ENCODE measurements around the gene HK2.
"Not testable (repeated sequence)": the region's sequence is repeated elsewhere in the genome, so short reads cannot be mapped to it uniquely, and the experiment has no call there.

HK2 gene

DNA sequence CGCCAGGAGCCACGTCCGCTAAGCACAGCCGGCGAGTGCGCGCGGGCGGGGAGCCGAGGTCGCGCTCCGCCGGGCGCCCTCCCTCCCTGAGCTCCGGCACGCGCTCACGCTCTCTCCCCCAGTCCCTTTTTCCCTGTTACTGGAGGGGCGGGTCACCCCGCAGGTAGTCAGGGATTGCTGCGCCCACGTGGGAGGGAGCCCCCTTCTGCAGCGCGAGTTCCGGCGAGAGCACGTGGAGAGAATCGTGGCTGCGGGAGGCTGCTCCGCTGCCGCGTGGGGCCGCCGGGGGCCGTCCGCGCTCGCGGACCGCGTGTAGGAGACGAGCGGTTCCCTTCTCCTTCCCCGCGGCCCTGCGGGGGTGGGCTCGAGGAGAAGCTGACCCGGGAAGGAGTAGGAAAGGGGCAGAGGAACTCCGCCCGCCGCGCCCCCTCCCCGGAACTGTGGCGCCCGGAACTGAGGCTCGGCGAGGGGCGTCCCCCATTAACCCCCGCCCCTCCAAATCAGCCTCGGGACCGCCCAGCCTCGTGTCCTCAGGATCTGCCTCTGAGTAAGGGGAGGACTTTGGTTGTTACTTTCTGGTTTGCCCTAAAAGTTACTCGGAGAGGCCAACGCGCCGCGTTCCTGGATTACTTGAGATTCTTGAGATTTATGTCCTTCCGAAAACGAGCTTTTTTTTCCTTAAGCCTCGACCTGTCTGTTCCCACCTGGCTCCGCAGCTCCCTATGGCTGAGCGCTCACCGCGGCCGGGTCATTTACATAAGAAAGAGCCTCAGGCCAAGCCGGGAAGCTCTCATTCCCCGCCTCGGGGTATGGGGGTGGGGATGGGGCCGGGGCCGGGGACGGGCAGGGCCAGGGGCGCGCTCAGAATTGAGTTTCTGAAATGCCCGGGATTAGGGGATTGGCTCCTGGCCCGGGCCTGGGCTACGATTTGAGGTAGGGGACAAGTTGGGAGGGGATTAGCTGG, 1.1 kb downstream of the HK2 start:
- DNase-seq (ENCODE audit: low read depth): no peak

DNA sequence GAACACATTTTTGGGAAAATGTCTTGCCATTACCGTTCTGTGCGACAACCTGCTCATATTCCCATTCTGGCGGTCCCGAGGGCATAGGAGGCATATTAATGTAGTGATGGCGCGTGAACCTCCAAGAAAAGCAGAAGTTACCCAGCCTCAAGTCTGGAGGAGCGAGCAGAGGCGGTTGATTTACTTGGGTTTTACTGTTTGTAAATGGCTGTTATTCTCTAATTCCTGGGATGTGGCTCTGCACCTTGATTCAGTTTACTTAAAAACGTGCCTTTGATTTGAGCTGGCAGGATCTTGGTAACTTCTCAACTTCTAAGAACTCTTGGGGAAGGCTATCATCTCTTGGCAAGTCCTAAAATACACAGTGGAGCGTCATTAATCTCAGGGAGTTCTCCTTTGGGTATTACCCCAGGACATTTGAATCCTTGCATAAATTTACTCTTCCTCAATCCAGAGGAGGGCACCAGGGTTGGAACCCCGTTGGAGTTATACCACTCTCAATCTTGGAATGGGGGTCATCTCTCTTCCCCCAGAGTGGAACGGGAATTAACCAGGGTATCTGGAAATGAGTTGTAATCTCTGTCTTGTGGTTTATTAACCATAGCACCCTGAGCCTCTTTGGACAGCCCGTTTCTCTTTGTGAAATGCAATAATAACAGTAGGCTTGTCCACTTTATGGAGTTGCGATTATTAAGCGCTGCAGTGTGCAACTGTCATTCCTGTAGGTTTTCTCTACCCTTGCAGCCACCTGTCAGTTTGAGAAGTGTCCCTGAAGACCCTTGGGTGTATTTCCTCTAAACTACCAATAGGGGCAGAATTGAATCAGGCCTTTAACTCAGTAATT, 2.1 kb downstream of the HK2 start:
- no peak for DNase-seq (ENCODE audit: low read depth)

DNA sequence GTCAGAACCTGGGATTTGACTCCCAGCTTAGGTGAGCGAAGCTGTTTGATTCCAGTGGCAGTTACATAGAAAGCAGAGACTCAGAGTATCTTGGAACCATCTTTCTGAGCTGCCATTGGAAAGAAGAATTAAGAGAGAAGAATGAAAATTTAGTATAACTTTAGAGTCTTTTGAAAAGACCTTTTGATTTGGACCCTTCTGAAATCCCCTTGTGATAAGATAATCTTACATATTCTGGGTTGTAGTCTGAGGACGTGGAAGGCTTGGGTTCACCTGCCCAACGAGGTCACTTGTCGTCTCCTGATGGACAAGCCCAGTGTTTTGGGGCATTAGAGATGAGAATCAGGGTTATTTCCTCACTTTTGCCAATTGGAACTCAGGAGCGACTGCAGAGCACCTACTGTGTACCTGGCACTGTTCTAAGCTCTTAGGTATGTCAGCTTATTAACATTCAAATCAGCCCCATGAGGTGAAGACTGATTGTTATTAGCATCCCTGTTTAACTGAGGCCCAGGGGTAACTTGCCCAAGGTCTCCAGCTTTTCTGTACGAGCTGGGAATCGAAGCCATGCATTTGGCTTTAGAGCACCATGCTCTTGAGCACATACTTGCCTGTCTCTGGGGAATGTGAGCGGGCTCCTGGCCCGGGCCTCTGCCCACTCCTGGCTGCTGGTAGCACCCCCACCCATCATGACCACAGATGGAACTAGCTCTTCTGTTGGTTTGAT, 2.9 kb downstream of the HK2 start:
- no peak for DNase-seq (ENCODE audit: low read depth)

DNA sequence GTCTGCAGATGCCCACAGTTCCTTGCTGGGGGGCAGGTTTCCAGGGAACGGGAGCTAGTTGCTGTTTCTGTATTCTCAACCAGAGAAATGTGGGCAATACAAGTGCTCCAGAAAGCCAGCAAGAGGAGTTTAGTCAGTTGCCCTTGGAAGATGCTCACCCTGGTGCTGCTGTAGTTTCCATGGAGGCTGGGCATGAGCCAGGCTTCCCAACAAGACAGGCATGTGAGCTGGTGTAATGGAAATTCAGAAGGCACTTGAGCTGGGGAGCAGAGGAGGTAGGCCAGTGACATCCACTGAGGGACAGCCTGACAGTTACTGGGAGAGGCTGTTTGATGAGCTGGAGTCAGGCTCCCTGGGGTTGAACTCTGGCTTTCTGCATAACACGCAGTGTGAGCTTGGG, 7.7 kb downstream of the HK2 start:
- no peak for DNase-seq (ENCODE audit: low read depth)

DNA sequence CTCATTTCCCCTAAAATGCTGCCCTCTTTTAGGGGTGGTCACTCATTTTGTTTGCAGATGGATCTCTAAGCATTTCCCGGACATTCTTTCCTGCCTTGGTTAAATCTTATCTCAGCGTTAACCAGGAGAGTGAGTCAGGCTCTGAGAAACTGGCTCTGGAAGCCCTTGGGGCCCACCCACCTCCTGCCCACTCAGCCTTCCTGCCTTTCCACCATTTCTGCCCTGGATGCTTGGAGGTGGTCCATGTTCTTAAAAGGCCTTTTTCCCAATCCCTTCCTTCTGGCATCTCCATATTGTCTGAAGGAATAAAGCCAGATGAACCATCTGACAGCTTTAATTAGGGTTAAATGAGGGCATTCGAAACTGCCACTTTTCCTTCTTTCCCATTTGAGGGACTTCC, 9.5 kb downstream of the HK2 start:
- DNase-seq (ENCODE audit: low read depth): no peak

DNA sequence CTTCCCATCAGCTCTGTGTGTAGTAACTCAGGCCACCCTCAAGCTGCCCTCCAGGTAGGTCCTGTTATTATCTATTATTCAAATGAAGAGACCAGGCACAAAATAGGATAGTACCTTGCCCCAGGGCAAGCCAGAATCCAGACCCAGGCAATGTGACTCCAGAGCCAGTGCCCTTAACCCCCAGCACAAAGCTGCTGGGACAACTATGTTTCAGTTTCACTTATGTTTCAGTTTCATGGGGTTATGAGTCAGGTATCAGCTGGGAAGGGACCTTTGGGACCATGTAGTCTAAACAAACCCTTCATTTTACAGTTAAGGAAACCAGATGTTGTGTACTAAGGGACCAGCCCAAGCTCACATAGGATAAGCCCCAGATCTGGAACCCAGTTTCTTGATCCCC, 10.0 kb downstream of the HK2 start:
- DNase-seq (ENCODE audit: low read depth): no peak

DNA sequence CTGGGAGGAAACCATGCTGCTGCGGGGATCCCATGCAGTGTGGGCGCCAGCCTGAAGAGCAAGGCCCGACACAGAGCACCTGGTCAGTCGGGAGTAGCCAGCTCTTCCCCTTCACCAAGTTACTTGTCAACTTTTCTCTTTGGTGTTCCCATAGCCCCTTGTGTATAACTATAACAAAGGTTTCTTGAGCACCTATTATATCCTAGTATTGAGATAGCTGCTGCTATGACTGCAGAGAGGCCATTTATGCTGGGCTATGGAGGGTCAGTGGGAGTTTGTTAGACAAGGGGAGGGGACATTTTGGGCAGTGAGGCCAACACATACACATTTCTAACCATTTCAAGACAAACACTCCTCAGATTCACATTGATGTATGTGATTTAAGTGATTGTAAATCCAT, 10.8 kb downstream of the HK2 start:
- DNase-seq (ENCODE audit: low read depth): no peak

DNA sequence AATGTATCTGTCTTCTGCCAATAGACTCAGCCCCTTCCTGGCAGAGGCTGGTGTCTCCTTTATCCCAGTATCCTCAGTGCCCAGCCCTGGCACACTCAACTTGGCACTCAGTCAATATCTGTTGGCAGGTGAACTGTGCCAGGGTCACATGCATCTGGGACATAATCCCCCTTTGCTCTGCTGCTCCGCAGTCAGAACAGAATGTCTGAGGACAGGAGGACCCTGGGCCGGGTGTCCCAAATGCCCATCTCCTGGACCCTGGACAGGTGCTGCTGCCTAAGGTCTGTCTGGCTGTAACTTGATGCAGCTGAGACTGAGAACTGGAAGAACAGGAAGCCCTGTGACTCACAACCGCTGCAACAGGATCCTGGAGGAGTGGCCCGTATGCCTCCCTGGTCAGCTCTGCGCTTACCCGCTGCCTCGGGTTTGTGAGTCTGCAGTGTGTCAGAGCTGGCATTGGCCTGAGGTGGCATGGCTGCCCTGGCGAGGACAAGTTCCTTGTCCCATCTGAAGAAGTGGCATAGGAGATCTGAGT, 11.4 kb downstream of the HK2 start:
- DNase-seq (ENCODE audit: low read depth): no peak

DNA sequence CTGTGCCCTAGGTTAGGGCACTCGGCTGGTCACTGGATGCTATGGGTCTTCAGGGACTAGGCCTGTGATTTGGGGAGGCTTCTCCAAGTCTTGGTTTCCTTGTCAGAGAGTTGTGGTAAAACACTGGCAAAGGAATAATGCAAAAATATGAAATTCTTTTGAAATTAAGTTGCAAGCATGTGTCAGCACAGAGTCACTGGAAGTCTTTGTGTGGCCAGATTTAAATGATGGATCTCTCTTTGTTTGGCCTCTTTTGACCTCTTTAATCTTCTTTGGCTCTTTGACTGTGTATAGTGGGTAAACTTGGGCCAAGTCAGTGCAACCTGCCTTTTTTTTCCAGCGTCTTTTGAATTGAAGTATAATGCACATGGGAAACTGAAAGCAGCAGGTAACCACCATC, 12.1 kb downstream of the HK2 start:
- DNase-seq (ENCODE audit: low read depth): no peak

DNA sequence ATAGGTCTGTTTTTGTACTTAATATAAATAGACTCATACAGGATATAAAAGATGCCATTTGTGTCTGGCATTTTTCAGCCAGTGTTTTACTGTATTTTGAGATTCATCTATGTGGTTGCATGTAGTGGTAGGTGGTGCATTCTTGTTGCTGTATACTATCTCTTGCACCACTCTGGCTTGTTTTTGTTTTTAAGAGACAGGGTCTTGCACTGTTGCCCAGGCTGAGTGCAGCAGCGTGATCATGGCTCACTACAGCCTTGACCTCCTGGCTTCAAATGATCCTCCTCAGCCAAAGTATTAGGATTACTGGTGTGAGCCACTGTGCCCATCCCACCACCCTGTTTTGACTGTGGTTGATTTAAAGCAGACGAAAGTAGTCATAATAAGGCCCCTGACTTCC, 12.6 kb downstream of the HK2 start:
- no peak for DNase-seq (ENCODE audit: low read depth)

DNA sequence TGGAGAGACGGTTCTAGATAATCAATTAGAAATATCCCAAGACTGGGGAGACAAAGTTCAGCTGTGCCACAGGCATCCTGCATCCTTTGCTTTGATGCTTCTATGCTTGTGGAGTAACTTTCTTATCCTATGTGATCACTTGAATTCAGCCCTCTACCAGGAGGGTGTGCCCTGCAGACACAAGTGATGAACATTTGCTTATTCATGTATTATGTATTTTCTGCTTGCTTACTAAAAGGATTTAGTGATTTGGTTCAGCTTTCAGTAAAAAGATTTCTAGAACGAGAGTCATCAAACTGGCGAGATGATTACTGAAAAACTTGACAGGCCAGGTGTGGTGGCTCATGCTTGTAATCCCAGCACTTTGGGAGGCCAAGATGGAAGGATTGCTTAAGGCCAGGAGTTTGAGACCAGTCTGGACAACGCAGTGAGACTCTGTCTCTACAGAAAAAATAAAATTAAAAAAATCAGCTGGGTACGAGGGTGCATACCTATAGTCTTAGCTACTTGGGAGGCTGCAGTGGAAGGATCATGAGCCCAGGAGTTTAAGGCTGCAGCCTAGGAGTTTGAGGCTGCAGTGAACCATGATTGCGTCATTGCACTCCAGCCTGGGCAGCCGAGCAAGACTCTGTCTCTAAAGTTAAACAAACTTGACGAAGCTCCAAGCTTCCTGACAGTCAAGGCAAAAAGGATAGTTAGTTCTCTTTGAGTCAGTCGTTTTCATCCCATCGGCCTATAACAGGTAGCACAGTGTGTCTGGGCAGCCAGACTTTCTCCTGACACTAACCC, 13.3 kb downstream of the HK2 start:
- DNase-seq (ENCODE audit: low read depth): no peak

DNA sequence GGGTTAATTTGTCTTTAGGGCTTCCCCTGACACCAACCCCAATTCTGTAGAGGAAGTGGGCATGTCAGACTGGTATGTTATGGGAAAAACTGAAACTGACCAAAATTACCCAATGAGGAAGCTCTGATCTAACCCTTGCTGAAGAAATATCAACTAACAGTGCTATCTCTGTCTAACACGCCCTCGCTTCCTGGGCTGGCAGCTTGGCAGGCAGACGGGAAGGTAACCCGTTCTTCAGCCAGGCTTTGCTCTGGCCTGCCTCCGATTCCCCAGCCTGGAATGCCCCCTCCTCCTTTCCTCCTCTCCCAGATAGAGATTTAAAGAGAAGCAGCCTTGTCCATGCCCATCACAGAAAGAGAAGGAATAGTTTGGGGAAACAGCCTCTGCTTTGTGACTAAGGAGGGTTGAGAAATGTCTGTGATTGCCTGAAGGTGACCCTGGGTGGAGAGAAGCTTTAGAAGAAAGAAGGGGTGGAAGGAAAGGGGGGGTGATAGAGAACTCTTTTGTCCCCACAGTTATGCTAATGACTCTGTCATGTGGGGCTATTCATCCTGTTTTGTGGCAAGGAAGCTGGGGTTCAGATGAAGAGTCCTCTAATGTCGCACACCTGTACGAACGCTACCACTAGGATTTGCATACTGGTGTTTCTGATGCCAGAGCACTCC, 15.4 kb downstream of the HK2 start:
- DNase-seq (ENCODE audit: low read depth): no peak

DNA sequence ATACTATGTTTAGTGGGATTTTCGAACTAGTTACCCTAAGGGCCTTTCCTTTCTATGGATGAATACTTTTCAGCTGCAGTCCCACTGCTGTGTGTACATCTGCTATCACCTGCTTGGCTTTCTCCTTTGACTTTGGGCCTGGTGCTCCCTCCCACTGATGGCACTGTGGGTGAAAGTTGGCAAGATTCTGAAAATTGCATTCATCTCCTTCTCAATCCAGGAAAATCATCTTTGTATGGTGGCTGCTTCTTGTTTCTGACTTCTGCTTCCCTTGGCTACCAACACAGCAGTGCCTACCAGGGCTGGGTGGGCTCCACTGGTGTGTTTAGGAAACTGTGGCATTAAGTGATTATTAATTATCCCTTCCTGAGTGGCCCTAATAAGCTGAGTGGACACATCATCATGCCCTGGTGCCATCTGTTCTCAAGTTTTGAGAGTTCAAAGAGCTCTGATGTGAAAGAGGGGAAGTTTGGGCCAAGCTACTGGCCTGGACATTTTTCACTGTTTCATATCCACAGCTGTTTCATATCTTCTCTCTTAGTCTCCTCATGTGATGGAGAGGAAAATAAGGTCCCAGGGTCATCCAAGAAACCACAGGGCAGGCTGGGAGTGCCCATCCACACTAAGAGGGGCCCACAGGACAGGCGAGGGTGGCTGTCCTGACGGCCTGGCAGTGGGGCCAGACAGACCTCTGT, 16.7 kb downstream of the HK2 start:
- no peak for DNase-seq (ENCODE audit: low read depth)

DNA sequence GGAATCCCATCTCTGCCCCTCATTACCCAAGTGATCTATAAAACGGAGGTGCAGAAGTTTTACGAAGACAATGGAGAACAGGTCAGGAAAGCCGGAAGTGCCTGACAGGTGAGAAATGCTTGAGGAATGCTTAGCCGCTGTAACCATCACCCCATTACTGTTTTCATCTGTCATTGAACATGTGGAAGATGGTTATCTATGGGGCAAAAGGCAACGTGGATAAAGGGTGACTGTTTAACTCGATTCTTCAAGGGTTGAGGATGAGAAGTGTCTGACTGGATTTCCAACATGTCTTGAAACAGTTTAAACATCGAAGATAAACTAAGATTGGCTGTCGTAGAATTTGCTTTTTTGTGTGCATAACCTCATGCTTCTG, 17.3 kb downstream of the HK2 start:
- DNase-seq (ENCODE audit: low read depth): no peak

DNA sequence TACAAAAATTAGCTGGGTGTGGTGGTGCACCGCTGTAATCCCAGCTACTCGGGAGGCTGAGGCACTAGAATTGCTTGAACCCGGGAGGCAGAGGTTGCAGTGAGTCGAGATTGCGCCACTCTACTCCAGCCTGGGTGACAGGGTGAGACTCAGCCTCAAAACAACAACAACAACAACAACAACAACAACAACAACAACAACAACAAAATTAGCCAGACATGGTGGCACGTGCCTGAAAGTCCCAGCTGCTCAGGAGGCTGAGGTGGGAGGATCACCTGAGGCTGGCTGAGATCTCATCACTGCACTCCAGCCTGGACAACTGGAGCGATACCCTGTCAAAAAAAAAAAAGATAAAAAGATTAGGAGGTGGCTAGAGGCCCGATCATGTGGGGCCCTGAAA, 19.4 kb downstream of the HK2 start:
- DNase-seq (ENCODE audit: low read depth): not testable (repeated sequence)

DNA sequence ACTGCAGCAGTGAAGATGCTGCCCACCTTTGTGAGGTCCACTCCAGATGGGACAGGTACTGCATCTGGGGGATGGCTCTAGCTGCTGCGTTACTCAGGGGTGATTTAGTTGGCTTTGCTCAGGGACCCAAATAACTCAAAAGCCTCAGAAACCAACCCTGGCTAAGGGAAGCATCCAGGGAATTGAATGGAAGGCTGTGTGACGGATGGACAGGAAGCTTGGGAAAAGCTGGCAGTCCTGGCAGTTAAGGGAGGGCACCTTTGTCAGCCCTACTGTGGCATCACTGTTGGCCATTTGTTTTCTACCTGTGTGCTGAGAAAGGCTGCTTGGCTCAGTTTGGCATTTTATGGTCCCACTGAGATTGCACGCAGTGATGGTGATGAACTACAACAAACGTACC, 20.5 kb downstream of the HK2 start:
- no peak for DNase-seq (ENCODE audit: low read depth)

DNA sequence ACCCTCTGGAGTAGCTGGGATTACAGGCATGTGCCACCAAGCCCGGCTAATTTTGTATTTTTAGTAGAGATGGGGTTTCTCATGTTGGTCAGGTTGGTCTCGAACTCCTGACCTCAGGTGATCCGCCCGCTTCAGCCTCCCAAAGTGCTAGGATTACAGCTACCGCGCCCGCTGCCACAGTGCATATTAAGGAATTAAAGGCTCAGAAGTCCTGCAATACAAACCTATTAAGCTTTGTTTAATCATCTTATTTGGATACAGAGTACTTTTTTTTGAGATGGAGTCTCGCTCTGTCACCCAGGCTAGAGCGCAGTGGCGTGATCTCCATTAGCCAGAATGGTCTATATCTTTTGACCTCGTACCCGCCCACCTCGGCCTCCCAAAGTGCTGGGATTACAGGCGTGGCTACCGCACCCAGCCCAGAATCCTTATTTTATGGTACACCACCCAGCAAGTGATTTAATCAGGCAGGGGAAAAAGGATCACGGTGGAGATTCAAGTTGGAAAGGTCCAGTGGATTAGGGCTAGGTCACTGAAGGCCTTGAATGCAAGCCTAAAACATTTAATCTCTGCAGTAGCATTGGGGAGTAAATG, 21.3 kb downstream of the HK2 start:
- not testable (repeated sequence) for DNase-seq (ENCODE audit: low read depth)

DNA sequence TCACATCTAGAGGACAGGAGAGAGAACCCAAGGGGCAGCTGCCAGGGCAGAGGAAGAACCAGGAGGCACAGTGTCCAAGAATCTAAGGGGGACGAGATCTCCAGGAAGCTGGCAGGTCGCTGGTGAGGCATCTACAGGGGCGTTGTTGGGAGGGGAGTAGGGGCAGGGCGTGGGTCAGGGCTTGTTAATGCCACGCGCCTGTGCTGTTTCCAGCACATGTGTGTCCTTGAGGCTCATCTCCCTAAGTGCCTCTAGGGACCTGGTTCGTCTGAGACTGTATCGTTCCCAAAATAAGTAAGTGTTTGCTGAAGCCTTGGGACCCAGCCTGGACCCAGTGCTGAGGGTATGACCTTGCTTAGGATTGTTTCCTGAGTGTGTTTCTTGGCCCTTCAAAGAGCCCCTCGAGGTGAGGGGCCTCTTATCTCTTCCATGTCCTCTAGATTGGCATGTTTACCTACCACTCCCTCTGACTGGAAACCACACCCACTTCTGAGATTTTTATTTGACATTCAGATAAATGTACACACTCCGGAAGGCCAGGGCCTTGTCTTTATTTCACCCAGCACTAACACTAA, 22.2 kb downstream of the HK2 start:
- DNase-seq (ENCODE audit: low read depth): no peak

DNA sequence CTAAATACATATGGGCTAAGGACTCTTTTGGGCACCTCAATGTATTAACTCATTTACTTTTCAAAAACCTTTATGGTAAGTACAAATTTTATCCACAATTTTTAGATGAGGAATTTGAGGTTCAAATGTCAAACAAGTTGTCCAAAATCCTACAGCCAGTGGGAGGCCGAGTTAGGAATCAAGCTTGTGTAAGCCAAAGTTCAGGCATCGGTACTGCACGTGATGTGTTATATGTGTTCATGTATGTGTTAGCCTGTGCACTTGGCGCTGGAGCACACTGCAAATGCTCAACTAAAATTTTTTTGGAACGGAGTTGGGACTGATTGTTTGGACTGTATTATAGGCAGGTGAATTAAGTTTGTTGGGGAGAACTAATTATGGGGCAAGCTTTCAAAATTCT, 22.7 kb downstream of the HK2 start:
- no peak for DNase-seq (ENCODE audit: low read depth)

DNA sequence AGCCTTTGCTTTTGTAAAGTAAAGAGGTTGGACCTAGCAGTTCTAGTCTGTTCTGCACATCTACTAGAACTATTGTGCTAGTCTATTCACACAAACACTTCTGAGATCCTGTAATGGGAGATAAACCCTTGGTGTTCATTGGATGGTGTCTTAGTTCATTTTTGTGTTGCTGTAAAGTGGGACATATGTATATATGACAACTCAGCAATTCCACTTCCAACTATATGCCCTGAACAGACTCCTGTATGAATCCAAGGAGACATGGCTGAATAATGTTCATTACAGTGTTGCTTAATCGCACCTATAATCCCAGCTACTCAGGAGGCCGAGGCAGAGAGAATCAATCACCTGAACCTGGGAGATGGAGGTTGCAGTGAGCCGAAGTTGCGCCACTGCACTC, 23.3 kb downstream of the HK2 start:
- no peak for DNase-seq (ENCODE audit: low read depth)

Data from stimulated activated CD8-positive, alpha-beta memory T cell treated with anti-CD3 and anti-CD28 coated beads, Interleukin-15, amount 100 ng/mL, for 1 hour (primary cell).